ENCODE data around the gene GNAI2. TPM values are rescaled to one million over a fixed set of nuclear protein-coding genes. Genes with fewer than 3 reads are reported as not detected.
A peak's percentile ranks its signal among the peaks of the same experiment; 100 is the strongest.

Gene GNAI2
- total RNA-seq, 6 experiments from 2014 or later: 532 to 617 (median 582) TPM

- peaks cover 48% of the 10 kb centered on the region for H3K4me1 Mint-ChIP-seq (ENCODE audit: low read depth)
- TF ChIP-seq CTCF (IDR thresholded peaks at IDR 0.05): no peak
- H3K27me3 Mint-ChIP-seq (ENCODE audit: insufficient read depth): peaks cover 7% of the 10 kb centered on the region
- H3K9me3 Mint-ChIP-seq: no peaks in the 10 kb centered on the region
- no peak overlapping the region for H3K27ac Mint-ChIP-seq
- H3K4me3 Mint-ChIP-seq: no peak overlapping the region
- H3K36me3 Mint-ChIP-seq (ENCODE audit: low read depth): no peaks in the 10 kb centered on the region
- DNase-seq: no peak
Observed at GRCh38 chr3:50229490-50229889, 6.5 kb upstream of the GNAI2 start.

GRCh38 chr3:50230104-50230793 is 5.8 kb upstream of the GNAI2 start:
- Mint-ChIP-seq H3K4me1 (ENCODE audit: low read depth) (peaks cover 48% of the 10 kb centered on the region), H3K27ac (peak overlapping the region; percentile 30; the same call in 1 of the 2 replicates), H3K9me3 (no peaks in the 10 kb centered on the region), H3K27me3 (ENCODE audit: insufficient read depth) (peaks cover 2% of the 10 kb centered on the region; the same call in 1 of the 2 replicates), H3K36me3 (ENCODE audit: low read depth) (no peaks in the 10 kb centered on the region), H3K4me3 (no peak overlapping the region)
- DNase-seq: no peak
- no peak for TF ChIP-seq CTCF (IDR thresholded peaks at IDR 0.05)

- DNase-seq: no peak
- TF ChIP-seq CTCF (IDR thresholded peaks at IDR 0.05): no peak
- peak overlapping the region; percentile 30; the same call in 1 of the 2 replicates for H3K27ac Mint-ChIP-seq
- peaks cover 52% of the 10 kb centered on the region for H3K4me1 Mint-ChIP-seq (ENCODE audit: low read depth)
- no peaks in the 10 kb centered on the region for H3K9me3 Mint-ChIP-seq
- H3K36me3 Mint-ChIP-seq (ENCODE audit: low read depth): no peaks in the 10 kb centered on the region
- H3K4me3 Mint-ChIP-seq: no peak overlapping the region
- peaks cover 2% of the 10 kb centered on the region; the same call in 1 of the 2 replicates for H3K27me3 Mint-ChIP-seq (ENCODE audit: insufficient read depth)
Observed at GRCh38 chr3:50230794-50231125, 5.2 kb upstream of the GNAI2 start.

GRCh38 chr3:50231581-50231980 is 4.4 kb upstream of the GNAI2 start:
- no peak for TF ChIP-seq CTCF (IDR thresholded peaks at IDR 0.05)
- Mint-ChIP-seq H3K27ac (no peak overlapping the region), H3K9me3 (no peaks in the 10 kb centered on the region), H3K36me3 (ENCODE audit: low read depth) (no peaks in the 10 kb centered on the region), H3K4me3 (no peak overlapping the region), H3K27me3 (ENCODE audit: insufficient read depth) (peaks cover 2% of the 10 kb centered on the region; the same call in 1 of the 2 replicates), H3K4me1 (ENCODE audit: low read depth) (peaks cover 46% of the 10 kb centered on the region)
- no peak for DNase-seq

- Mint-ChIP-seq H3K4me3 (no peak overlapping the region), H3K4me1 (ENCODE audit: low read depth) (peaks cover 40% of the 10 kb centered on the region), H3K9me3 (no peaks in the 10 kb centered on the region), H3K27me3 (ENCODE audit: insufficient read depth) (peaks cover 2% of the 10 kb centered on the region; the same call in 1 of the 2 replicates), H3K36me3 (ENCODE audit: low read depth) (peaks cover 6% of the 10 kb centered on the region), H3K27ac (no peak overlapping the region)
- no peak for TF ChIP-seq CTCF (IDR thresholded peaks at IDR 0.05)
- DNase-seq: no peak
Observed at GRCh38 chr3:50232303-50232702, 3.7 kb upstream of the GNAI2 start.
